Hepatocyte (in vitro differentiated cells): ENCODE data around the gene TMEM191C.
"Not testable (repeated sequence)": the region's sequence is repeated elsewhere in the genome, so short reads cannot be mapped to it uniquely, and the experiment has no call there.

Experiments used
- CTCF ChIP-seq: fragments of 200-600 bp; sonication (generic); IDR thresholded peaks from 2 replicates; pipeline ENCODE4 v1.5.1; 2016; ENCODE audit warnings: antibody characterized with exemption, mild to moderate bottlenecking; ENCODE audit not compliant: poor library complexity
- EZH2 ChIP-seq: fragments of 200-600 bp; sonication (generic); IDR thresholded peaks from 2 replicates; pipeline ENCODE4 v1.6.1; 2016; ENCODE audit warnings: antibody characterized with exemption, mild to moderate bottlenecking, borderline replicate concordance
- EZH2phosphoT487 ChIP-seq: fragments of 200-600 bp; sonication (generic); IDR thresholded peaks from one replicate; pipeline ENCODE4 v1.6.1; 2018; ENCODE audit warnings: antibody characterized with exemption, mild to moderate bottlenecking, low read depth, moderate library complexity; ENCODE audit not compliant: unreplicated experiment, severe bottlenecking

DNA sequence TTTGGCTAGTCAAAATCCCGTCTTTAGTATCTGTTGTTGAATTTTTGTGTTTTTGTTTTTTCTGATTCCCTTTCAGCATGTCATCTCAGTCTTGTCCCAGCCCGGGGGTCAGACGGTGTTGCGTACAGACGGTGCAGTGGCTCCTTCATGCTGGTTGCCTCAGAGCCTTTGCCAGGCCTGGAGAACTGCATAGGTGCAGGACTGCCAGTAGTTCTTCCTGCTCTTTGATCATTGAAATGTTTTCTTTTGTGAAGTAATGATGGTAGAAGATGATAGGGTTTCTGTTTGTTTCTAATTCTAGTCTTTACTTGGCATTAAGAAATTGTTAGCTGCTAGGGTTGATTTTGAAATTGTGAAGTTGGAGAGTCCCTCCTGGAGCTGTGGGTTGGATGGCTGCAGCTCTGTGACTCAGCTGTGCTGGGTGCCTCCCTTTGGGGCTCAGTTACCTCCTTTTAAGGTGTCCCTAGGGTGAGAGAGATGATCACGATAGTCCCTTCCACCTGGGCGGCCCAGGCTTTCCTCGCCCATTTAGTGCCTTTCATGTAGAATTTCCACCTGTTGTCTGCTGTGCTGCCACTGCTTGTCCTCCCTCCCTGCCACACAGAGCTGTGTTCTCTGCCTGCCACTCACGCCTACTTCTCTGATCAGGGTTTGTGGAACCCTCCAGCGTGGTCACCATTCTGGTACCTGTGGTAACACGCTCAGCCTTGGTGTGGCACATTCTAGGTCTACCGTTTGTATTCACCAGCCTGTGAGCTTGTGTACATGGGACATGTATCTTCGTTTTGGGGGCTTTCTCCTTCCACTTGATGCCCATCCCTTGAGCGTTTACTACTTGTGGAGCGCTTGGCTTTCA, 32.6 kb upstream of the TMEM191C start:
- TF ChIP-seq CTCF, EZH2, EZH2phosphoT487: not testable (repeated sequence)
